Non-pigmented ciliary epithelial cell (primary cell): ENCODE measurements around the gene LAMC1.

ENCODE experiments used
- DNase-seq: peaks from one replicate; pipeline ENCODE4 v3.0.0-alpha.2; 2010; ENCODE audit warnings: low read depth

LAMC1 gene

DNA sequence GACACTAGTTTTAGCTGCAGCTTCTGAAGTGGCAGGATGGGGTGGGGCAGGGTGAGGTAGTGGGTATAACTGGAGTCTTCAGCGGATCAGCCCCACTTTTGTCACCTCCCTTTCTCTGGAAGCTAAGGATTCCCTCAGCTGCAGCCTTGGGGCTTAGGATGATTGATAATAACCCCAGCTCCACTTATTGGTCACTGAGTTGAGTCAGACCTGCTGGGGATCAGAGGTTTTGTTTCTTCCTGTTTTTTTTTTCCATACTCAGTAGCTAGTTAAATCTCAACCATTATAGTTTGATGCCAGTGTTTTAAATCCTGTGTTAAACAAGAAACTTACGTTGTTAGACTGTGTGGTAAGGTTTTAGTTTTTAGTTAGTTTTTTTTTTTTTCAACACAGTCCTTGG, 57.2 kb downstream of the LAMC1 start:
- DNase-seq: no peak

GRCh38 chr1:183081402-183082120, 58.3 kb downstream of the LAMC1 start:
- DNase-seq: no peak

- DNase-seq: no peak
Observed at GRCh38 chr1:183082650-183083049, 59.4 kb downstream of the LAMC1 start.

- no peak for DNase-seq
Observed at GRCh38 chr1:183087001-183087400, 63.8 kb downstream of the LAMC1 start.

- DNase-seq: no peak
Observed at GRCh38 chr1:183089025-183089639, 65.9 kb downstream of the LAMC1 start.

DNA sequence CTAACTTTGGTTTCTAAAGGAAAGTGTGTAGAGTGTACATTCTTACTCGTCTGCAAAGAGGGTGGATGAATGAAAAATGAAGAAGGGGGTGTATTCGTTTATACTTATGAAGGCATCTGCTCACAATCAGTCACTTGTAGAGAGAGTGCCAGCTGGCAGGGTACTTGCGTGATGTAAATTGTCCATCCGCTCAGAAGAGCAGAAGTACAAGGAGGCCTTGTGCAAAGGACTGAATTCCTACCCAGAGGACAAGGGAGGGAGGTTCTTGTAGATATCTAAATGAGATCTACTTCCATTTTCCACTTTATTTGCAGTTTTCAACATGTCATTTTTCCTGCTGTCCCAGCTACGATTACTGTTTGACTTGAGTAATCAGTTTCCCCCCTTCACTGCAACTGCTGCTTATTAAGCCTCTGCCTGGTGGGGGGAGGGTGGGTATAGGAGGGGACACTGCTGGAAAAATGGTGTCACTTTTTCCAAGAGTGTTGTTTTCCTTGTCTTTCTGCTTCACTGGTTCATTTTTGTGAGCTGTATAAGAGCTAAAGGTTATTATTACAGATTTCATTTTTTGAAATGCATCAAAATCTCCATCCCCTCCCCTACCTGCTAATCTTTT, 67.3 kb downstream of the LAMC1 start:
- DNase-seq: no peak

- DNase-seq: no peak
Observed at GRCh38 chr1:183091181-183091580, 68.0 kb downstream of the LAMC1 start.

DNA sequence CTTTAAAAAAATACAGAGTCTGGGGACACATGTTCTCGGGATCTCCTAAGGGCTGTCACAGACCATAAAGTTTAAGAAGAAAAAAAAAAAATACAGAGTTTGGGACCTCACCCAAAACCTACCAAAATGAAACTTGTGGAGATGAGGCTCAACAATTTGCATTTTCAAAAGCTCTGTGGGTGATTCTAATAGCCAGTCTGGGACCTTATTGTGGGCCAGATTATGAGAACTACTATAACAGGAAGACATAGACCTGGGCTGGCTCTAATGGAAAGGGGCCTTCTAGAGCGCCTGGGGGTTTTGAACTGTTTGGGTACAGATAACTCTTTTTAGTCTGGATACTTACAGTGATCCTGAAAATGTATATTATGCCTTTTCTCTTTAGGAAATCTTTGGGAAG, 69.1 kb downstream of the LAMC1 start:
- DNase-seq: no peak

DNA sequence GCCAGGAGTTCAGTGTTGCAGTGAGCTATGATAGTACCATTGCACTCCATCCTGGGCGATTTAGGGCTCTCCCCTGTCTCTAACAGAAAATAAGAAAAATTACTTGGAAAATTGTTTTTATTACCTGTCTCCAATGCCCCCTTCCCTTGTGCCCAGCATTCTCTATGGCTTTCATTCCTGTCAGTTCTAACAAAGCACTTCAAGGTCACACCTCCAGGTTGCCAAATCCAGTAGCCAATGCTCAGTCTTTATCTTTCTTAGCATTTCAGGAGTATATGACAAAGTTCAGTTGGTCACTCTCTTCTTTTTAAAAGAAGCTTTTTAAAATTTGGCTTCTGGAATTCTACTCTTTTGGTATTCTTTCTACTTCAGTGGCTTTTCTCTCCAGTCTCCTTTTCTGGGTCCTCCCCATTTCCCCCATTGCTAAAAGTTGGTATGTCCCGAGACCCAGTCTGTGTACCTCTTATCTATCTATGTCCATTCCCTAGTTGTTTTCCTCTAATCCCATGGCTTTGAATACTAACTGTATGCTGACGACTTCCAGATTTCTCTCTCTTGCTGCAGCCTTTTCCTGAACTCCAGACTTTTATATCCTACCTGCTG, 69.9 kb downstream of the LAMC1 start:
- DNase-seq: no peak

- no peak for DNase-seq
Observed at GRCh38 chr1:183093786-183094298, 70.6 kb downstream of the LAMC1 start.

GRCh38 chr1:183094351-183094750, 71.1 kb downstream of the LAMC1 start:
- no peak for DNase-seq

GRCh38 chr1:183096351-183096750, 73.1 kb downstream of the LAMC1 start:
- no peak for DNase-seq

GRCh38 chr1:183096894-183097293, 73.7 kb downstream of the LAMC1 start:
- DNase-seq: peak; percentile 68

DNA sequence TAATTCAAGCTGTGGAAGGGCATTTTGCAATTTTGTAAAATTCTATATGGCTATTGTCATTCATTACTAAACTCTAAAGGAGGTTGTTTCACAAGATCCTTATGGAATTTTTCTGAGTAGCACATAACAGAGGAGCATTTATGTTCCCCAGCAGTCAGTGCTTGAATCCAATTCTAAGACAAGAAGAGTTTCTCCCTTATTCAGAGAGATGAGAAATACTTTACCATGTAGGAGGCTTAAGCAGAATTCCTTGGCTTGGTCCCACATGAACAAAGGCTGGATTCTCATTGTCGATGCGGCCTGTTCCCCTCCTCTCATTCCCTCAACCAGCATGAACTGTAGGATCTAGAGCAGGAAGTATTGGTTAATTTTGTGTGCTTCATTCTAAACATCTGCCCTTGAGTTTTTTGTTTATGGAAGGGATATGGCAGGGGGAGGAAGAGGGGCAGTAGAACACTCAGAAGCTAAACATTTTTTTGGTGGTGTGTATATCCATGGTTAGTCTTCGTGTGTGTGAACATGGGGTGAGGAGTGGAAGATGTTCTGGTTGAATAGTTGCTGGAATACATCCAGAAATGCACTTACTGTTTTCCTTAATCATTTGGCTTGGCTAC, 74.3 kb downstream of the LAMC1 start:
- no peak for DNase-seq

DNA sequence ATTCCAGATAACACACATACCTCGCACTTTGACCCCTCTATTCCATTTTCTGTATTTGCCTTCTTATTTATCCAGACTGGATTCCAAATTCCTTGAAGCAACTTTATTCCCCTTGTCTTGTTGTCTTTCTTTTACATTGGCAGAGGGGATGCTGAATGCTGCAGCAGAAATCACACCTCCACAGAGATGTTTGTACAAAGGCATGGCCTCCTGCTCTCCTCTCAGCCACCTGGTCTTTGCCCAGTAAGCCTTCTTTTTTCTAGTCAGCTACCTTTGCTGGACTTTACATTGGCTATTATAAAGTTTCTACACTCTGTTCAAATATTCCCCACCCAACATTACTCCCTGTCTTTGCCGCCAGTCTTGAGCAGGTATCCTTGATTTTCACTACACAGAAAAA, 75.1 kb downstream of the LAMC1 start:
- DNase-seq: no peak

DNA sequence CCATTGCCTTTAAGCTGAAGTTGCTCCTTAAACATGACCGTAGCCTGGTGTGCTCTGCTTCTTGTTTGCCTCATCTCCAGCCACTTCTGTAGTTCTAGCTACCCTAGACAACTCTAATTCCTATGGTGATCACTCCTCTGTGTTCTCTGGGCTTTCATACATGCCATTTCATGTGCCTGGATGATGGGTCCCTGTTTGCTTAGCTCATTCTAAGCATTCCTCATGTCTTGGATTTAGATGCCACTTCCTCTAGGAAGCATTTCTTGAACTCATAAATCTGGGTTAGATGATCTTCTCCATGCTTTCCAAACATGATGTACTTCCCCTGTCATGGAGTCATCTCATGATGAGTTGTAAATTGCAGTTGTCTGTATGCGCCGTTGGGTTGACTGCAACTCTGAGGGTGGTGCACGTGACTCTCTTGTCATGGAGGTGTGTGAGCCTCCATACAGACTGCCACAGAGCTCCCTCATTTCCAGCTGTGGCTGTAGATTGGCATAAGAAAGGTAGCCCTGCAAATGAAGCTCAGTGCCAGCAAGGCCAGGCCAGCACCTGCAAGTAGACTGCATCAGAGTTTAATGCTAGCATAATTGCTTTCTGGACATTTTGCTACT, 77.2 kb downstream of the LAMC1 start:
- no peak for DNase-seq

DNA sequence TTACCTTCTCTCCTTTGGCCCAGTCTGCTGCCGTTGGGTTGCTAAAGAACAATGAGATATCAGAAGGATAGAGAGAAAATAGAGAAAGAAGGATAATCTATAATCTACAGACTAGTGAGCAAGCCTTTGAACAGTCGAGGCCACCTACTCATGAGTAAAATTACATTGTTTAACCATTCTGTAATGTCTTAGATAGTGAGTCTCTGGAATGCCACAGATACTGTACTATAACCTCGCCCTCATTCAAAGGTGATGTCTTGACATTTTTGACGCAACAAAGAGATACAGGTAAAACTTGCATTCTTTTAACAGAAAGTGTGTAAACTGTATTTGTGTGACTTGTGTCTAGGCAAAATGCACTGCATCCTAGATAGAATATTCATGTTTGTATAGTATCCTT, 77.9 kb downstream of the LAMC1 start:
- no peak for DNase-seq

GRCh38 chr1:183101841-183102276, 78.6 kb downstream of the LAMC1 start:
- DNase-seq: no peak

DNA sequence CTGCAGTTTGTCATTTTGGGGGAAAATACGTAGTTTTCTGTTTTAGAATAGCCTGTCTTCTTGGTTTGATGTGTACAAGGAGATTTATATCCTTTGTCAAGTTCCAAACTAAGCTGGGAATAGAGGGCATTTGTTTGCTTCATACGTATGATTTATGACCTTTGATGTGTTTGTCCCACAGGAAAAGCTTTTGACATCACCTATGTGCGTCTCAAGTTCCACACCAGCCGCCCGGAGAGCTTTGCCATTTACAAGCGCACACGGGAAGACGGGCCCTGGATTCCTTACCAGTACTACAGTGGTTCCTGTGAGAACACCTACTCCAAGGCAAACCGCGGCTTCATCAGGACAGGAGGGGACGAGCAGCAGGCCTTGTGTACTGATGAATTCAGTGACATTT, 79.9 kb downstream of the LAMC1 start:
- no peak for DNase-seq

DNA sequence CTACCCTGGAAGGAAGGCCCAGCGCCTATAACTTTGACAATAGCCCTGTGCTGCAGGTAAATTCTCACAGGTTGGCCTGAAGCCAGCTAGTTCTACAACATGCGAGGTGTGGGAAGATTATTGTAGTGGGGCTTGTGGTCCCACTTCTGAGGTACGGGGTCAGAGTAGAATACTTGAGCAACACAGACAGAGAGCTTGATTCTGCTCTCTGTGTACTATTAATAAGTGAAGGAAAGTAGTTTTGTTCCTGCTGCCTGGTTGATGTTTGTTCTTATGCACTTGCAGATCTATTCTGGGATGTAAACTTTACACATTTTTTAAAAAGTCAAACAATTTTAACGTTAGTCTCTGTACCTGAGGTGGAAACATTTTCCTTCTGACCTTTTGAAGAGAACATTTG, 80.4 kb downstream of the LAMC1 start:
- no peak for DNase-seq

DNA sequence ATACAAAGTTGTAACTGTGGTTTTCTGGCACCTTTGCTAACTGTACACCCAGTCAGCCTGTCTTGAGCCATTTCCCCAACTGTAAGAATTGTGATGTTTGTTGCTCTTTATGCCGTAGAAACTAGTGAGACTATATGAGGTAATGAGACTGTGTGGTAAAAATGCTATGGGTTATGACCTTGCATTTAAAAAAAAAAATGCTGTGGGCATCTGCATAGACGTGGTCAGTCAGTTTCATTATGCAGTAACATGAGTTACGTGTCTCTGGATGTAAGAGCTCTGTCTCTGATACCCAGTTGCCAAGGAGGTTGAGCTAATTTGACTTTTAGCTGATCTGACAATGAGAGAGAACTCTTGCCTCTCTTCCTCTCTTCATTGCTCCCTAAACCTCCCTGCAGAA, 82.2 kb downstream of the LAMC1 start:
- no peak for DNase-seq

DNA sequence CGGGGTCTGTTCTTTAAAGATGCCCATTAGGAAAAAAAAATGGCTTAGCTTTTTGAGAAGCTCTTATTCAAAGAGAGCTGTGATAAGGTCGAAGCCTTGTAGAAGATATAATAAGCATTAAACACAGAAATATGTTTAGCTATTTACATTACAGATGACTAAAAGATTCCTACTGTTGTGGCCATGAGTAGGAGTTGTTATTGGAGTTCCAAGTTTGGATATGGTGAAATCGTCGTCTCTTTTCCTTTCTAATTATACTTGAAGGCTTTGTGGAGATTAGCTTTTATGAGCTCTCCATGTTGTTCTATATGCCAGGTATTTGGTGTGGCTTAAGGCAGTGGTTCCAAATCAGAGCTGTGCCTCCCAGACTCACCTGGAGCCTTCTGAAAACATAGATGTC, 82.9 kb downstream of the LAMC1 start:
- DNase-seq: no peak
